Gastrocnemius medialis (tissue), 4 donors: ENCODE measurements around the gene GBX1.

Experiments
- POLR2A ChIP-seq, 2 donors: fragments of 450-650 bp; IDR thresholded peaks; one replicate each; pipeline ENCODE4 v1.6.1; 2017; ENCODE audit warnings: antibody characterized with exemption in 2 of 2, mild to moderate bottlenecking in 2 of 2, moderate library complexity in 2 of 2
- TF ChIP-seq, protein P1 (sequence below), 5 experiments: fragments of 450-650 bp in 3 of 5; fragments of 200-600 bp in 2 of 5; sonication (generic) in 2 of 5; IDR thresholded peaks in 4 of 5; conservative IDR thresholded peaks in 1 of 5; 1 replicate in 4 of 5; 2 replicates in 1 of 5; pipeline ENCODE4 v1.5.1; 2016 to 2019; ENCODE audit warnings: antibody characterized with exemption in 5 of 5, mild to moderate bottlenecking in 3 of 5, moderate library complexity in 3 of 5

DNA sequence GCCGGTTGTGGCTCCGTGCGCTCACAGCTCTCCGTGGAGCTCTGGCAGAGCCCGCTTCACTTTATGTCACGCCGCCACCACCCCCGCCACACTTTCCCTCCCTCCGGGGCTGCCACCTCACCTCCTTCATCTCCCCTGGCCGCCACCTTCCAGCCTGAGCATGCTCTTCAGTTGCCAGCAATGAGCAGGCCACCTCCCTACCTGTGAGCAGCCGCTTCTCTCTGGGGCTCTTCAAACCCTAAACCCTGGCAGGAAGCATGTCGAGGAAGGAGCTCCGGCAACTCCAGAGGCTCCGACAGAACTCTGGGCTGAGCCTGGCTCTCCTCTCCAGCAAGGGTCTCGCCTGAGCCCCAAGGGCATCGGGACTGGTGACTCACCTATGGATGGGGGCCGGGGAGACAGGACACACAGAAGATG lies 36.7 kb downstream of the GBX1 start:
- TF ChIP-seq, protein P1, sequence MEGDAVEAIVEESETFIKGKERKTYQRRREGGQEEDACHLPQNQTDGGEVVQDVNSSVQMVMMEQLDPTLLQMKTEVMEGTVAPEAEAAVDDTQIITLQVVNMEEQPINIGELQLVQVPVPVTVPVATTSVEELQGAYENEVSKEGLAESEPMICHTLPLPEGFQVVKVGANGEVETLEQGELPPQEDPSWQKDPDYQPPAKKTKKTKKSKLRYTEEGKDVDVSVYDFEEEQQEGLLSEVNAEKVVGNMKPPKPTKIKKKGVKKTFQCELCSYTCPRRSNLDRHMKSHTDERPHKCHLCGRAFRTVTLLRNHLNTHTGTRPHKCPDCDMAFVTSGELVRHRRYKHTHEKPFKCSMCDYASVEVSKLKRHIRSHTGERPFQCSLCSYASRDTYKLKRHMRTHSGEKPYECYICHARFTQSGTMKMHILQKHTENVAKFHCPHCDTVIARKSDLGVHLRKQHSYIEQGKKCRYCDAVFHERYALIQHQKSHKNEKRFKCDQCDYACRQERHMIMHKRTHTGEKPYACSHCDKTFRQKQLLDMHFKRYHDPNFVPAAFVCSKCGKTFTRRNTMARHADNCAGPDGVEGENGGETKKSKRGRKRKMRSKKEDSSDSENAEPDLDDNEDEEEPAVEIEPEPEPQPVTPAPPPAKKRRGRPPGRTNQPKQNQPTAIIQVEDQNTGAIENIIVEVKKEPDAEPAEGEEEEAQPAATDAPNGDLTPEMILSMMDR (IDR thresholded peaks at IDR 0.05 in 4 of 5, conservative IDR thresholded peaks at IDR 0.05 in 1 of 5) = no peak
- TF ChIP-seq POLR2A (IDR thresholded peaks at IDR 0.05) = no peak
